DOHH2 (cell line): Measurements from ENCODE around the gene GAS2L3.

ENCODE experiments used
- H3F3A ChIP-seq: fragments of 200-600 bp; sonication (generic), shearing (Covaris generic); 2 replicates; pipeline ENCODE4 v1.6.0; 2016; ENCODE audit warnings: antibody characterized with exemption, mild to moderate bottlenecking; ENCODE audit not compliant: control insufficient read depth, insufficient read depth
- H3K27ac ChIP-seq: fragments of 200-600 bp; sonication (generic); 2 replicates; pipeline ENCODE4 v1.5.1; 2014; ENCODE audit warnings: low read depth, mild to moderate bottlenecking, low read length, moderate library complexity
- H3K27me3 ChIP-seq: fragments of 200-600 bp; sonication (generic); 2 replicates; pipeline ENCODE4 v1.6.1; 2014; ENCODE audit warnings: mild to moderate bottlenecking, low read length, mixed read lengths; ENCODE audit not compliant: control insufficient read depth
- H3K36me3 ChIP-seq: fragments of 200-600 bp; sonication (generic); 2 replicates; pipeline ENCODE4 v1.6.1; 2014; ENCODE audit warnings: mild to moderate bottlenecking, low read length, moderate library complexity, mixed read lengths; ENCODE audit not compliant: control insufficient read depth
- H3K4me1 ChIP-seq: fragments of 200-600 bp; sonication (generic); 2 replicates; pipeline ENCODE4 v1.6.1; 2014; ENCODE audit warnings: mild to moderate bottlenecking, low read length, mixed read lengths; ENCODE audit not compliant: control insufficient read depth
- H3K4me2 ChIP-seq: fragments of 200-600 bp; sonication (generic); 2 replicates; pipeline ENCODE4 v1.6.0; 2014; ENCODE audit warnings: mild to moderate bottlenecking, low read length, moderate library complexity
- H3K4me3 ChIP-seq: fragments of 200-600 bp; sonication (generic); 2 replicates; pipeline ENCODE4 v1.5.1; 2014; ENCODE audit warnings: mild to moderate bottlenecking, low read length, mixed read lengths
- H3K79me2 ChIP-seq: fragments of 200-600 bp; sonication (generic); 2 replicates; pipeline ENCODE4 v1.6.1; 2014; ENCODE audit warnings: mild to moderate bottlenecking, low read length, mixed read lengths; ENCODE audit not compliant: control insufficient read depth
- H3K9me2 ChIP-seq: fragments of 200-600 bp; sonication (generic); replicated peaks from 2 replicates; pipeline ENCODE4 v1.6.1; 2014; ENCODE audit warnings: mild to moderate bottlenecking, low read length, mixed read lengths; ENCODE audit not compliant: control insufficient read depth
- H3K9me3 ChIP-seq: fragments of 200-600 bp; sonication (generic); 2 replicates; pipeline ENCODE4 v1.6.1; 2014; ENCODE audit warnings: antibody characterized with exemption, low read length, mixed read lengths; ENCODE audit not compliant: control insufficient read depth, insufficient read depth
- H4K20me1 ChIP-seq: fragments of 200-600 bp; sonication (generic); 2 replicates; pipeline ENCODE4 v1.6.0; 2014; ENCODE audit warnings: low read depth, mild to moderate bottlenecking, antibody characterized with exemption, low read length, moderate library complexity; ENCODE audit not compliant: control insufficient read depth, insufficient read depth
- EZH2phosphoT487 ChIP-seq: fragments of 200-600 bp; sonication (generic); IDR thresholded peaks from 2 replicates; pipeline ENCODE4 v1.6.1; 2017; ENCODE audit warnings: borderline replicate concordance, mild to moderate bottlenecking, antibody characterized with exemption, low read length, moderate library complexity, mixed read lengths
- TF ChIP-seq, protein P1 (sequence below): fragments of 200-600 bp; sonication (generic); IDR thresholded peaks from one replicate; pipeline ENCODE4 v1.5.1; 2014; ENCODE audit warnings: antibody characterized with exemption, mild to moderate bottlenecking, low read depth, low read length; ENCODE audit not compliant: poor library complexity, severe bottlenecking

Gene GAS2L3

GRCh38 chr12:100529756-100530350, 43.6 kb upstream of the GAS2L3 start:
- H3K79me2 ChIP-seq, result no peaks in the 10 kb centered on the region
- H3K4me1 ChIP-seq, result no peaks in the 10 kb centered on the region
- no peak overlapping the region for H3K27ac ChIP-seq
- H3K4me3 ChIP-seq, result no peak overlapping the region
- H4K20me1 ChIP-seq, result no peaks in the 10 kb centered on the region
- H3K27me3 ChIP-seq, result peaks cover 2% of the 10 kb centered on the region; the same call in 1 of the 2 replicates
- H3K4me2 ChIP-seq, result no peak overlapping the region
- H3K36me3 ChIP-seq, result no peaks in the 10 kb centered on the region
- H3K9me2 ChIP-seq, result no peaks in the 10 kb centered on the region
- no peak for TF ChIP-seq EZH2phosphoT487
- TF ChIP-seq, protein P1, sequence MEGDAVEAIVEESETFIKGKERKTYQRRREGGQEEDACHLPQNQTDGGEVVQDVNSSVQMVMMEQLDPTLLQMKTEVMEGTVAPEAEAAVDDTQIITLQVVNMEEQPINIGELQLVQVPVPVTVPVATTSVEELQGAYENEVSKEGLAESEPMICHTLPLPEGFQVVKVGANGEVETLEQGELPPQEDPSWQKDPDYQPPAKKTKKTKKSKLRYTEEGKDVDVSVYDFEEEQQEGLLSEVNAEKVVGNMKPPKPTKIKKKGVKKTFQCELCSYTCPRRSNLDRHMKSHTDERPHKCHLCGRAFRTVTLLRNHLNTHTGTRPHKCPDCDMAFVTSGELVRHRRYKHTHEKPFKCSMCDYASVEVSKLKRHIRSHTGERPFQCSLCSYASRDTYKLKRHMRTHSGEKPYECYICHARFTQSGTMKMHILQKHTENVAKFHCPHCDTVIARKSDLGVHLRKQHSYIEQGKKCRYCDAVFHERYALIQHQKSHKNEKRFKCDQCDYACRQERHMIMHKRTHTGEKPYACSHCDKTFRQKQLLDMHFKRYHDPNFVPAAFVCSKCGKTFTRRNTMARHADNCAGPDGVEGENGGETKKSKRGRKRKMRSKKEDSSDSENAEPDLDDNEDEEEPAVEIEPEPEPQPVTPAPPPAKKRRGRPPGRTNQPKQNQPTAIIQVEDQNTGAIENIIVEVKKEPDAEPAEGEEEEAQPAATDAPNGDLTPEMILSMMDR, result no peak
- no peaks in the 10 kb centered on the region for H3F3A ChIP-seq
- no peaks in the 10 kb centered on the region for H3K9me3 ChIP-seq

GRCh38 chr12:100533376-100533775, 40.1 kb upstream of the GAS2L3 start:
- Histone ChIP-seq H3K9me3 (no peaks in the 10 kb centered on the region), H3K4me3 (no peak overlapping the region), H3K27ac (no peak overlapping the region), H3F3A (no peaks in the 10 kb centered on the region), H3K4me2 (no peak overlapping the region), H3K27me3 (peaks cover 2% of the 10 kb centered on the region; the same call in 1 of the 2 replicates), H3K36me3 (no peaks in the 10 kb centered on the region), H4K20me1 (no peaks in the 10 kb centered on the region), H3K79me2 (no peaks in the 10 kb centered on the region), H3K4me1 (no peaks in the 10 kb centered on the region), H3K9me2 (no peaks in the 10 kb centered on the region)
- TF ChIP-seq, protein P1, result no peak
- TF ChIP-seq EZH2phosphoT487, result no peak

- no peak overlapping the region for H3K4me3 ChIP-seq
- H3K27ac ChIP-seq, result no peak overlapping the region
- H4K20me1 ChIP-seq, result no peaks in the 10 kb centered on the region
- H3K36me3 ChIP-seq, result no peaks in the 10 kb centered on the region
- no peaks in the 10 kb centered on the region for H3K9me2 ChIP-seq
- H3K9me3 ChIP-seq, result no peaks in the 10 kb centered on the region
- no peak overlapping the region for H3K4me2 ChIP-seq
- H3F3A ChIP-seq, result no peaks in the 10 kb centered on the region
- no peaks in the 10 kb centered on the region for H3K79me2 ChIP-seq
- TF ChIP-seq, protein P1, result no peak
- no peak for TF ChIP-seq EZH2phosphoT487
- no peaks in the 10 kb centered on the region for H3K4me1 ChIP-seq
- H3K27me3 ChIP-seq, result peaks cover 2% of the 10 kb centered on the region; the same call in 1 of the 2 replicates
These were observed 38.8 kb upstream of the GAS2L3 start for GRCh38 chr12:100534625-100535227.
